Prostate gland (tissue), 2 donors: Measurements from ENCODE around the gene SLC49A3. TPM values are rescaled to one million over a fixed set of nuclear protein-coding genes. Genes with fewer than 3 reads are reported as not detected.
"Not testable (repeated sequence)": the region's sequence is repeated elsewhere in the genome, so short reads cannot be mapped to it uniquely, and the experiment has no call there.

Experiments
- DNase-seq: peaks from one replicate; pipeline ENCODE4 v3.0.0-alpha.2; 2019; ENCODE audit warnings: low spot score
- H3K27ac ChIP-seq, 2 donors: fragments of 200-600 bp; sonication (generic); 2 replicates each; pipeline ENCODE4 v1.5.1; 2017 to 2019
- H3K27me3 ChIP-seq: fragments of 200-600 bp; sonication (generic); replicated peaks from 2 replicates; pipeline ENCODE4 v1.5.1; 2019; ENCODE audit not compliant: insufficient read depth
- H3K36me3 ChIP-seq, 2 donors: fragments of 200-600 bp; sonication (generic); 1 replicate in 1 of 2; 2 replicates in 1 of 2; pipeline versions ENCODE4 v1.5.1 to v1.8.1; 2017 to 2019
- H3K4me1 ChIP-seq: fragments of 200-600 bp; sonication (generic); replicated peaks from 2 replicates; pipeline ENCODE4 v1.5.1; 2019
- H3K4me3 ChIP-seq, 2 donors: fragments of 200-600 bp; sonication (generic); 2 replicates each; pipeline ENCODE4 v1.5.1; 2017 to 2019
- H3K9me3 ChIP-seq: fragments of 200-600 bp; sonication (generic); 2 replicates; pipeline ENCODE4 v1.5.1; 2017
- CTCF ChIP-seq, 4 experiments: fragments of 200-600 bp in 2 of 4; fragments of 450-650 bp in 2 of 4; sonication (generic) in 2 of 4; IDR thresholded peaks; 1 replicate in 3 of 4; 2 replicates in 1 of 4; pipeline ENCODE4 v1.5.1; 2016 to 2019; ENCODE audit warnings: antibody characterized with exemption in 4 of 4, mild to moderate bottlenecking in 2 of 4, moderate library complexity in 2 of 4
- POLR2A ChIP-seq: fragments of 450-650 bp; IDR thresholded peaks from one replicate; pipeline ENCODE4 v1.6.1; 2016; ENCODE audit warnings: antibody characterized with exemption, mild to moderate bottlenecking
- POLR2AphosphoS5 ChIP-seq: sonication (generic); formaldehyde crosslinking; IDR thresholded peaks from one replicate; pipeline ENCODE4 v1.6.1; 2017; ENCODE audit warnings: antibody characterized with exemption
- WGBS: methylation state at CpG from one replicate; pipeline ENCODE4 v1.1.5; 2018; 5-methylcytosine and 5-hydroxymethylcytosine counted together
- intact Hi-C: fragments of 100-400 bp; cut with DNase I; formaldehyde crosslinking; loops from one replicate; pipeline ENCODE4 v1.14.2; 2022
- total RNA-seq, 2 donors: library from RNA; depleted of rRNA; stranded (reverse); fragments of >200 nt; gene quantifications; one replicate each; pipeline ENCODE4 v1.1.0, GENCODE V29; 2016

The SLC49A3 gene
- total RNA-seq, 2 donors from 2014 or later = 2.6 to 11.0 TPM

DNA sequence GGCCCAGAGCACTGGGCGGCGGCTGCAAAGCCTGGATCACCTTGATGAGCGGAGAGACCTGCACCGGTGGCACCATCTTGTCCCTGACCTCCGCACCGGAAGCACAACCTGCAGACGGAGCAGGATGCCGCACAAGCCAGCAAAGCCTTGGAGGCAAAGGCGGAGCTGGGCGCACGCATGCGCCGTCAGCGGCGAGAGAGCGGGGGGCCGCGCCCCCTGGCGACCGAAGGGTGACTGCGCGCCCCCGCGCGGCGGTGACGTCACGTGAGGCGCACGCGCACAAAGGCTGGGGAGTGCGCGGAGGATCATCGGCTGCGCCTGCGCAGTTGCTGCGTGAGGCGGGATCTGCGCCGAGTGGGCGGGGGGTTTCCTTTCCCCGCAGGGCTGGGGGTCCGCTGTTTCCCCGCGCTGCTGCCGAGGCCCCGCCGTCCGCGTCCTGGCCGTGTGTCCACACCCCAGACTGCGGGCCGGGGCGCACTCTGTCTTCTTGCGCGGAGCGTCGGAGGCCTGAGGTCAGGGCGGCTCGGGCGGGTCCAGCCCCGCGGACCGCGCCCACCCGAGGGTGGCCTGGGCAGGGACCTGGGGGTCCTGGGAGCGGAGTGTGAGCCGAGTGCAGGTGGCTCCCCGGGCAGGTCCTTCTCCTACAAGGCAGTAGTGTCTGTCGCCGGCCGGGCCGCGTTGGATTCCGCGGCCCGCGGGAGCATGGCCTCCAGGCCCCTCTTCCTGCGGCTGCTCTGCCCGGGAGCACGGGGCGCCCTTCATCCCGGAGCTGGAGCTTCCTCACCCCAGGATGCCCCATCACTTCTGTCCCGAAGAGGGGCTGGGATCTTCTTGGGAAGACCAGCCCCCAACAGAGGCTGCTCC is 14.5 kb downstream of the SLC49A3 start, which contains the start of the genes ATP5ME and MYL5:
TSS of gene ATP5ME (minus strand) at position 105 of the 864 bp plus-strand sequence. CDS start at position 76, 29 bp downstream.
TSS of gene MYL5 (plus strand) at position 371 of the 864 bp plus-strand sequence. CDS start 3,485 bp downstream, outside the sequence.
- H3K4me3 ChIP-seq = peak within 1 kb of the TSS; percentile 86 to 99
- H3K36me3 ChIP-seq = peaks cover 0 to 6% of the 10 kb centered on the region in 2 donors
- 0% methylated on average over 74 of the region's 84 CpGs for WGBS
- H3K4me1 ChIP-seq = peaks cover 20% of the 10 kb centered on the region
- no peaks in the 10 kb centered on the region for H3K27me3 ChIP-seq
- DNase-seq = peak; percentile 95
- no peaks in the 10 kb centered on the region for H3K9me3 ChIP-seq
- H3K27ac ChIP-seq = peak within 1 kb of the TSS; percentile 94 to 98
- TF ChIP-seq CTCF (IDR thresholded peaks at IDR 0.05) (peak; percentile 95 to 100 (median 98)), POLR2A (peak; percentile 92), POLR2AphosphoS5 (peak; percentile 96)
- intact Hi-C loops = loop anchor here (5.0 to 10.0 kb wide), 3 partner anchors 108 to 340 kb away; partner anchors contain the start of gene ZNF141

GRCh38 chr4:673349-674091 is 15.4 kb downstream of the SLC49A3 start:
- Histone ChIP-seq H3K27ac (peak overlapping the region; percentile 94 to 98), H3K27me3 (no peaks in the 10 kb centered on the region), H3K9me3 (no peaks in the 10 kb centered on the region), H3K36me3 (peaks cover 0 to 6% of the 10 kb centered on the region in 2 donors), H3K4me1 (peaks cover 20% of the 10 kb centered on the region), H3K4me3 (peak overlapping the region; percentile 86 to 99)
- TF ChIP-seq POLR2A (no peak), CTCF (IDR thresholded peaks at IDR 0.05) (no peak), POLR2AphosphoS5 (no peak)
- intact Hi-C loops = loop anchor here (10.0 kb wide), 2 partner anchors 169 to 339 kb away; partner anchors contain the start of gene ZNF141
- WGBS = 8% methylated on average over 39 of the region's 55 CpGs
- DNase-seq = peak; percentile 23

- Histone ChIP-seq H3K36me3 (peaks cover 0 to 6% of the 10 kb centered on the region in 2 donors), H3K9me3 (no peaks in the 10 kb centered on the region), H3K4me3 (no peak overlapping the region), H3K4me1 (peaks cover 15% of the 10 kb centered on the region), H3K27ac (no peak overlapping the region), H3K27me3 (no peaks in the 10 kb centered on the region)
- no peak for DNase-seq
- no peak for TF ChIP-seq POLR2A
- no peak for TF ChIP-seq CTCF (IDR thresholded peaks at IDR 0.05)
- no peak for TF ChIP-seq POLR2AphosphoS5
- 93% methylated on average over 3 of the region's 3 CpGs for WGBS
- intact Hi-C loops = loop anchor here (10.0 kb wide), 2 partner anchors 167 to 337 kb away; partner anchors contain the start of gene ZNF141
Measured at GRCh38 chr4:671769-672168, 17.2 kb downstream of the SLC49A3 start.

- H3K27ac ChIP-seq, DNase-seq, H3K9me3 ChIP-seq, H3K4me1 ChIP-seq, H3K36me3 ChIP-seq, H3K27me3 ChIP-seq, H3K4me3 ChIP-seq: not testable (repeated sequence)
- 92% methylated on average over 11 of the region's 11 CpGs for WGBS
- intact Hi-C loops = loop anchor here (10.0 kb wide), 2 partner anchors 165 to 335 kb away; partner anchors contain the start of gene ZNF141
Measured at GRCh38 chr4:669806-670559, 19.0 kb downstream of the SLC49A3 start.

DNA sequence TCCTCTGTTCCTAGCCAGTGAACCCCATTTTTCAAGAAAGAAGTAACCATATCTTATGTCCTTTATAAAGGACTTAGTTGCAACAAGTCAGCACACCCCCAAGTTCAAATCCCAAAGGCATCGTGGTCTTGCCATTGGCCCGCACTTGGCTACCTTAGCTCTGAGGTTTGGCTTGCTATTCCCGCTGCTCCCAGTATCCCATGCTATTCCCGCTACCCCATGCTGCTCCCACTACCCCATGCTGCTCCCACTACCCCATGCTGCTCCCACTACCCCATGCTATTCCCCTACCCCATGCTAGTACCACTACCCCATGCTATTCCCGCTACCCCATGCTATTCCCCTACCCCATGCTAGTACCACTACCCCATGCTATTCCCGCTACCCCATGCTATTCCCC is 20.7 kb downstream of the SLC49A3 start:
- H3K4me3 ChIP-seq, H3K27me3 ChIP-seq, intact Hi-C loops, H3K27ac ChIP-seq, H3K36me3 ChIP-seq, DNase-seq, H3K4me1 ChIP-seq, H3K9me3 ChIP-seq: not testable (repeated sequence)
- 89% methylated on average over 6 of the region's 6 CpGs for WGBS
